SJCRH30 (cell line): ENCODE results near the gene SALL1. TPM values are rescaled to one million over a fixed set of nuclear protein-coding genes. Genes with fewer than 3 reads are reported as not detected.

ENCODE experiments used
- DNase-seq, 2 experiments: peaks; one replicate each; pipeline ENCODE4 v3.0.0-alpha.2; 2015 to 2020
- H3K27ac ChIP-seq: fragments of 250-450 bp; sonication (Bioruptor Pico); 2 replicates; pipeline ENCODE4 v1.5.1; 2020; ENCODE audit warnings: mild to moderate bottlenecking, moderate library complexity
- H3K27me3 ChIP-seq: fragments of 250-450 bp; sonication (Bioruptor Pico); 2 replicates; pipeline ENCODE4 v1.5.1; 2020; ENCODE audit warnings: mild to moderate bottlenecking, moderate library complexity
- H3K36me3 ChIP-seq: fragments of 250-450 bp; sonication (Bioruptor Pico); 2 replicates; pipeline ENCODE4 v1.5.1; 2020; ENCODE audit warnings: mild to moderate bottlenecking, moderate library complexity
- H3K4me1 ChIP-seq: fragments of 250-450 bp; sonication (Bioruptor Pico); 2 replicates; pipeline ENCODE4 v1.5.1; 2020; ENCODE audit warnings: mild to moderate bottlenecking, moderate library complexity
- H3K4me3 ChIP-seq: fragments of 250-450 bp; sonication (Bioruptor Pico); 2 replicates; pipeline ENCODE4 v1.5.1; 2020; ENCODE audit warnings: mild to moderate bottlenecking, moderate library complexity
- H3K9me3 ChIP-seq: fragments of 250-450 bp; sonication (Bioruptor Pico); replicated peaks from 2 replicates; pipeline ENCODE4 v1.5.1; 2020; ENCODE audit warnings: mild to moderate bottlenecking, moderate library complexity
- total RNA-seq: library from RNA; depleted of rRNA; stranded (reverse); fragments of >200 nt; shearing (Covaris generic); gene quantifications from 2 replicates; pipeline ENCODE4 v1.2.3, GENCODE V29; 2014

SALL1 gene
- total RNA-seq, 1 experiment from 2014 or later, result 2.0 TPM

GRCh38 chr16:51151961-51152663 is 1.0 kb upstream of the SALL1 start:
- DNase-seq, result peak; percentile 50 to 57
- H3K4me1 ChIP-seq, result no peaks in the 10 kb centered on the region
- no peaks in the 10 kb centered on the region for H3K27me3 ChIP-seq
- H3K36me3 ChIP-seq, result no peaks in the 10 kb centered on the region
- peak overlapping the region; percentile 59 for H3K4me3 ChIP-seq
- peak overlapping the region; percentile 12; the same call in 1 of the 2 replicates for H3K27ac ChIP-seq
- no peaks in the 10 kb centered on the region for H3K9me3 ChIP-seq

- no peaks in the 10 kb centered on the region for H3K4me1 ChIP-seq
- H3K36me3 ChIP-seq, result no peaks in the 10 kb centered on the region
- DNase-seq, result peak; percentile 32 to 51
- peak overlapping the region; percentile 12; the same call in 1 of the 2 replicates for H3K27ac ChIP-seq
- no peaks in the 10 kb centered on the region for H3K9me3 ChIP-seq
- peak overlapping the region; percentile 59 for H3K4me3 ChIP-seq
- H3K27me3 ChIP-seq, result no peaks in the 10 kb centered on the region
These were observed 428 bp upstream of the SALL1 start for GRCh38 chr16:51151435-51151960.

DNA sequence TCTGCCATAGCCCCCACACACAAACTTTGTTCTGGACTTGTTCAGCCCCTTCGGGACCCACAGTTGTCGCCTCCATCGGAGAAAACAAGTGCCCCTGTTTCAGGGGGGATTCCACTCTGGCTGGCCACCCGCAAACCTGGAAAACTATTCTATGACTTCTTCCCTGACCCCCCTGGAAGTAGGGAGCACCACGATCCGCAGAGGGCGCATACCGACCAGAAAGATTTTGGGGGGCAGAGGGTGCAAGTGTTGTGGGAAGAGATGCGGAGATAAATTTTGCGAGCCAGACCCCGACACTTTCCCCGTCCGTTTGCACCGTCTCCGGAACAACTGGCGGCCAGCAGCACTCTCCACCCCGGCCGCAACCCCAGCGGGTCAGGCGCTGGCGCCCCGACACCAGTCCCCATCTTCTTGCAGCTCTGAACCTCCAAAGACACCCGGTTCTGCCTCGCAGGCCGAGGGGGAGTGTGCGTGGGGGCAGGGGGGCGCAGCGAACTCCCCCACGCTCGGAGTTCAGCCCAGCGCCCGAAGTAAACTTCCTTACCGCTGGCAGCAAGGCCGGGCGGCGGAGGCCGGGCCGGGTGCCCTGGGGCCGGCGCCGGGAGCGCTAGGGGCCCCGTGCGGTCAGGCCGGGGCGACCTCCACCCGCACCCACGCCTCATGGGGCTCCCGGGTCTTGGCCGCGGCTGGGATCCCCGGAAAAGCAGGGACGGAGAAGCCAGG is 744 bp downstream of the SALL1 start:
- no peak for DNase-seq
- H3K9me3 ChIP-seq, result no peaks in the 10 kb centered on the region
- no peaks in the 10 kb centered on the region for H3K4me1 ChIP-seq
- no peaks in the 10 kb centered on the region for H3K27me3 ChIP-seq
- H3K4me3 ChIP-seq, result peak overlapping the region; percentile 59
- no peaks in the 10 kb centered on the region for H3K36me3 ChIP-seq
- H3K27ac ChIP-seq, result no peak overlapping the region

DNA sequence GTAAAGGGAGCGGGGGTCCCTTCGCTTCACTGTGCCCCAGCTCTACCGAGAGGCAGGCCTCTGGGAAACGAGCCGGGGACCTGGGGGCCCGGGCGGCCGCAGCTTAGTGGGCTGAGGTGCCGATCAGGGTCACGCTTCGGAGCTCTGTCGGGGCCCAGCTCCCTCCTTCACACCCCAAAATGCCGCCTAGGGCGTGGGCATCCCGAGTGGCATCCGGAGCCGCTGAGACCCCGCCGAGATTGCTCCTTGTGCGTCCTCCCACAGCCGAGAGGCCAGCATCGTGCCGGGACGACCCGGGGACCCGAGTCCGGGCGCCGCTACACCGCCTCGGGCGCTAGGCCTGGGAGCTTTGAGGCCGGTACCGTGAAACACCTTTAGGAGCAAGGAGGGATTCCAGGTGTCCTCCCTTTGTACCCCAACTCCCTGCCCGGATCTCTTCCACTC is 1.3 kb downstream of the SALL1 start:
- Histone ChIP-seq H3K9me3 (no peaks in the 10 kb centered on the region), H3K27ac (no peak overlapping the region), H3K36me3 (no peaks in the 10 kb centered on the region), H3K27me3 (no peaks in the 10 kb centered on the region), H3K4me3 (peak overlapping the region; percentile 59), H3K4me1 (no peaks in the 10 kb centered on the region)
- DNase-seq, result no peak

DNA sequence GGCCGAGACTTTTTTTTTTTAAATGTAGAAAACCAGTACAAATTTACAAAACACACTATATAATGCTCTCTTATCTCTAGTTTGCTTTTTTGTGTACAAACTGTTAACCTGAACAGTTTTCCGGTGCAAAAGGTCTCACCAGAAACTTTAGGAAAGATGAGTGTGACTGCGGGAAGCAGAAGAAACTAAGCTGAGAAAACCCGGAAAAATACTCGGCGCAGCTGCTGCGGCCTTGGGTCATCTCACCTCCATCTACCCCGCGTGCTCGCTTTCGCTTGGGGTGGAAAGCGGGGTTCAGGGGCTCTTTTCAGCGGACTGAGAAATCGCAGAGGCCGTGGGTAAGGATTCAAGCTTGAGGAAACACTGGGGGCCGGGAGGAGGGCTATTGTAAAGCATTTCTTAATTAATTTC is 1.8 kb downstream of the SALL1 start:
- Histone ChIP-seq H3K4me3 (no peak overlapping the region), H3K9me3 (no peaks in the 10 kb centered on the region), H3K36me3 (no peaks in the 10 kb centered on the region), H3K27me3 (no peaks in the 10 kb centered on the region), H3K4me1 (no peaks in the 10 kb centered on the region), H3K27ac (no peak overlapping the region)
- no peak for DNase-seq

DNA sequence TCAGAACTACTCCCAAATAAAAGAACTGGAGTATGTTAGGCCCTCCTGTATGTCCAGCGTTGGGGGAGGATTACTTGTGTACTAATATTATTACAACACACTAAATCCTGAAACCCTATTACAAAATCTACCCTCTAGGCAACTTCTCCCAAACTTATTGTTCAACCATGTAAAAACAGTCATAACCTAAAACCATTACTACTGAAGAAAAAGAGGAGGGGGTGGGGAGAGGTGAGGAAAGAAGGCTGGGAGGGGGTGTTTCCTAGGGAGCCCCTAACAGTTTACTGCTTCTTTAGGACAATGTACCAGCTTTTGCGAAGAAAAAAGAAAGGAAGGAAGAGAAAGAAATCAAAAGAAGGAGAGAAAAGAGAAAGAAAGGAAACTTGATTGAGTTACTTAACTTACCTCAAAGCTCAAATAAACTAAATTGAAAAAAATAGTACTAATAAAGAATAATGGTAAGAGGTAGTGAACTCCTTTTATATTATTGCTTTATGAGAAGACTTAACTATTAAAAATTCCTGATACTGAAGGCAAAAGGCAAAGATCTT is 2.3 kb downstream of the SALL1 start:
- Histone ChIP-seq H3K27ac (no peak overlapping the region), H3K4me1 (no peaks in the 10 kb centered on the region), H3K4me3 (no peak overlapping the region), H3K27me3 (no peaks in the 10 kb centered on the region), H3K36me3 (no peaks in the 10 kb centered on the region), H3K9me3 (no peaks in the 10 kb centered on the region)
- no peak for DNase-seq

GRCh38 chr16:51147776-51148677 is 3.0 kb downstream of the SALL1 start:
- no peak for DNase-seq
- H3K4me1 ChIP-seq, result no peaks in the 10 kb centered on the region
- no peaks in the 10 kb centered on the region for H3K27me3 ChIP-seq
- H3K9me3 ChIP-seq, result no peaks in the 10 kb centered on the region
- no peak overlapping the region for H3K27ac ChIP-seq
- H3K36me3 ChIP-seq, result no peaks in the 10 kb centered on the region
- no peak overlapping the region for H3K4me3 ChIP-seq

GRCh38 chr16:51146256-51146924 is 4.7 kb downstream of the SALL1 start:
- Histone ChIP-seq H3K4me1 (no peaks in the 10 kb centered on the region), H3K36me3 (no peaks in the 10 kb centered on the region), H3K4me3 (no peak overlapping the region), H3K27ac (no peak overlapping the region), H3K9me3 (no peaks in the 10 kb centered on the region), H3K27me3 (no peaks in the 10 kb centered on the region)
- no peak for DNase-seq

- Histone ChIP-seq H3K4me3 (no peak overlapping the region), H3K4me1 (no peaks in the 10 kb centered on the region), H3K36me3 (no peaks in the 10 kb centered on the region), H3K27me3 (no peaks in the 10 kb centered on the region), H3K9me3 (no peaks in the 10 kb centered on the region), H3K27ac (no peak overlapping the region)
- no peak for DNase-seq
These were observed 6.9 kb downstream of the SALL1 start for GRCh38 chr16:51144203-51144602.

- Histone ChIP-seq H3K4me3 (no peak overlapping the region), H3K36me3 (no peaks in the 10 kb centered on the region), H3K27ac (no peak overlapping the region), H3K9me3 (no peaks in the 10 kb centered on the region), H3K4me1 (no peaks in the 10 kb centered on the region), H3K27me3 (no peaks in the 10 kb centered on the region)
- DNase-seq, result no peak
These were observed 7.7 kb downstream of the SALL1 start for GRCh38 chr16:51143196-51143977.

GRCh38 chr16:51141541-51141940 is 9.5 kb downstream of the SALL1 start:
- Histone ChIP-seq H3K4me1 (no peaks in the 10 kb centered on the region), H3K9me3 (no peaks in the 10 kb centered on the region), H3K27me3 (no peaks in the 10 kb centered on the region), H3K4me3 (no peak overlapping the region), H3K27ac (no peak overlapping the region), H3K36me3 (no peaks in the 10 kb centered on the region)
- no peak for DNase-seq

GRCh38 chr16:51141106-51141505 is 10.0 kb downstream of the SALL1 start:
- no peak overlapping the region for H3K27ac ChIP-seq
- no peaks in the 10 kb centered on the region for H3K4me1 ChIP-seq
- H3K9me3 ChIP-seq, result no peaks in the 10 kb centered on the region
- H3K27me3 ChIP-seq, result no peaks in the 10 kb centered on the region
- no peaks in the 10 kb centered on the region for H3K36me3 ChIP-seq
- H3K4me3 ChIP-seq, result no peak overlapping the region
- no peak for DNase-seq

GRCh38 chr16:51140112-51140511 is 11.0 kb downstream of the SALL1 start:
- H3K4me3 ChIP-seq, result no peak overlapping the region
- H3K4me1 ChIP-seq, result no peaks in the 10 kb centered on the region
- no peaks in the 10 kb centered on the region for H3K9me3 ChIP-seq
- DNase-seq, result no peak
- H3K27ac ChIP-seq, result no peak overlapping the region
- no peaks in the 10 kb centered on the region for H3K36me3 ChIP-seq
- no peaks in the 10 kb centered on the region for H3K27me3 ChIP-seq
